ENCODE data around the gene POLN. TPM values are rescaled to one million over a fixed set of nuclear protein-coding genes. Genes with fewer than 3 reads are reported as not detected.
"Not testable (repeated sequence)": the region's sequence is repeated elsewhere in the genome, so short reads cannot be mapped to it uniquely, and the experiment has no call there.

Gene POLN
- polyA plus RNA-seq, 3 donors: 2.8 to 14.7 (median 5.7) TPM

- no peak overlapping the region for H3K27ac ChIP-seq (ENCODE audit: low read depth, low read length)
Measured at GRCh38 chr4:2183394-2183793, 58.5 kb downstream of the POLN start.

- WGBS, 3 donors: 90 to 94% (median 92%) methylated on average over 3 of the region's 3 CpGs
- no peak overlapping the region for H3K27ac ChIP-seq (ENCODE audit: low read depth, low read length)
Measured at GRCh38 chr4:2182994-2183393, 58.9 kb downstream of the POLN start.

- WGBS, 3 donors: 92 to 97% (median 97%) methylated on average over 2 of the region's 2 CpGs
- no peak overlapping the region for H3K27ac ChIP-seq (ENCODE audit: low read depth, low read length)
Measured at GRCh38 chr4:2180410-2180809, 61.5 kb downstream of the POLN start.

- WGBS, 3 donors: 85 to 88% (median 88%) methylated on average over 7 of the region's 7 CpGs
- H3K27ac ChIP-seq (ENCODE audit: low read depth, low read length): no peak overlapping the region
Measured at GRCh38 chr4:2179717-2180116, 62.2 kb downstream of the POLN start.

- no peak overlapping the region for H3K27ac ChIP-seq (ENCODE audit: low read depth, low read length)
- WGBS, 3 donors: 96 to 100% (median 98%) methylated on average over 1 of the region's 1 CpG
Measured at GRCh38 chr4:2178986-2179385, 62.9 kb downstream of the POLN start.

GRCh38 chr4:2177443-2178093 lies 64.4 kb downstream of the POLN start:
- H3K27ac ChIP-seq (ENCODE audit: low read depth, low read length): no peak overlapping the region
- 83 to 94% (median 84%) methylated on average over 4 of the region's 4 CpGs for WGBS, 3 donors

- 79 to 82% (median 80%) methylated on average over 9 of the region's 9 CpGs for WGBS, 3 donors
- H3K27ac ChIP-seq (ENCODE audit: low read depth, low read length): no peak overlapping the region
Measured at GRCh38 chr4:2175990-2176698, 65.8 kb downstream of the POLN start.

GRCh38 chr4:2174061-2174460 lies 67.9 kb downstream of the POLN start:
- H3K27ac ChIP-seq (ENCODE audit: low read depth, low read length): no peak overlapping the region
- 95 to 98% (median 95%) methylated on average over 6 of the region's 6 CpGs for WGBS, 3 donors

- H3K27ac ChIP-seq (ENCODE audit: low read depth, low read length): no peak overlapping the region
- WGBS, 3 donors: 51 to 86% (median 81%) methylated on average over 8 of the region's 8 CpGs
Measured at GRCh38 chr4:2172627-2173231, 69.2 kb downstream of the POLN start.

GRCh38 chr4:2172161-2172560 lies 69.8 kb downstream of the POLN start:
- 53 to 89% (median 56%) methylated on average over 4 of the region's 4 CpGs for WGBS, 3 donors
- H3K27ac ChIP-seq (ENCODE audit: low read depth, low read length): no peak overlapping the region

GRCh38 chr4:2168469-2169319 lies 73.2 kb downstream of the POLN start:
- 37 to 87% (median 84%) methylated on average over 12 of the region's 12 CpGs for WGBS, 3 donors
- no peak overlapping the region for H3K27ac ChIP-seq (ENCODE audit: low read depth, low read length)

GRCh38 chr4:2166253-2166652 lies 75.7 kb downstream of the POLN start:
- no peak overlapping the region for H3K27ac ChIP-seq (ENCODE audit: low read depth, low read length)
- WGBS, 3 donors: 84 to 93% (median 92%) methylated on average over 5 of the region's 5 CpGs

- WGBS, 3 donors: 95 to 98% (median 96%) methylated on average over 7 of the region's 7 CpGs
- H3K27ac ChIP-seq (ENCODE audit: low read depth, low read length): no peak overlapping the region
Measured at GRCh38 chr4:2165391-2165790, 76.5 kb downstream of the POLN start.

GRCh38 chr4:2163311-2163821 lies 78.6 kb downstream of the POLN start:
- no peak overlapping the region for H3K27ac ChIP-seq (ENCODE audit: low read depth, low read length)
- 71 to 74% (median 73%) methylated on average over 19 of the region's 19 CpGs for WGBS, 3 donors

- not testable (repeated sequence) for H3K27ac ChIP-seq (ENCODE audit: low read depth, low read length)
- WGBS, 3 donors: 94 to 96% (median 95%) methylated on average over 40 of the region's 40 CpGs
Measured at GRCh38 chr4:2161092-2161703, 80.7 kb downstream of the POLN start.

GRCh38 chr4:2159931-2160330 lies 82.0 kb downstream of the POLN start:
- H3K27ac ChIP-seq (ENCODE audit: low read depth, low read length): no peak overlapping the region
- WGBS, 3 donors: 63 to 81% (median 77%) methylated on average over 2 of the region's 2 CpGs

- H3K27ac ChIP-seq (ENCODE audit: low read depth, low read length): no peak overlapping the region
- 94 to 96% (median 95%) methylated on average over 7 of the region's 7 CpGs for WGBS, 3 donors
Measured at GRCh38 chr4:2155246-2155645, 86.7 kb downstream of the POLN start.

GRCh38 chr4:2154215-2154740 lies 87.6 kb downstream of the POLN start:
- 80 to 85% (median 81%) methylated on average over 2 of the region's 2 CpGs for WGBS, 3 donors
- H3K27ac ChIP-seq (ENCODE audit: low read depth, low read length): no peak overlapping the region

Data from adipose tissue (tissue), 3 donors.